ENCODE measurements around the gene CFH. TPM values are rescaled to one million over a fixed set of nuclear protein-coding genes. Genes with fewer than 3 reads are reported as not detected.
"Not testable (repeated sequence)": the region's sequence is repeated elsewhere in the genome, so short reads cannot be mapped to it uniquely, and the experiment has no call there.

Gene CFH
- total RNA-seq, 1 donor from 2014 or later: 108 TPM

GRCh38 chr1:196734006-196734405 lies 82.2 kb downstream of the CFH start:
- no peak overlapping the region for H3K4me3 ChIP-seq
- no peaks in the 10 kb centered on the region for H3K4me1 ChIP-seq
- no peak for TF ChIP-seq CTCF (IDR thresholded peaks at IDR 0.05)
- intact Hi-C loops (cut with DNase I): no loop called here
- H3K27ac ChIP-seq: no peak overlapping the region
- no peaks in the 10 kb centered on the region for H3K27me3 ChIP-seq
- peaks cover 0 to 4% of the 10 kb centered on the region in 2 donors for H3K36me3 ChIP-seq
- H3K9me3 ChIP-seq: no peaks in the 10 kb centered on the region
- DNase-seq (ENCODE audit: low spot score in 2 of 2): no peak

- H3K36me3 ChIP-seq: peaks cover 0 to 4% of the 10 kb centered on the region in 2 donors
- H3K9me3 ChIP-seq: no peaks in the 10 kb centered on the region
- no peaks in the 10 kb centered on the region for H3K27me3 ChIP-seq
- no peak overlapping the region for H3K27ac ChIP-seq
- no peak for DNase-seq (ENCODE audit: low spot score in 2 of 2)
- intact Hi-C loops (cut with DNase I): no loop called here
- no peak for TF ChIP-seq CTCF (IDR thresholded peaks at IDR 0.05)
- no peaks in the 10 kb centered on the region for H3K4me1 ChIP-seq
- no peak overlapping the region for H3K4me3 ChIP-seq
Observed at GRCh38 chr1:196734460-196734859, 82.6 kb downstream of the CFH start.

GRCh38 chr1:196738730-196739129 lies 86.9 kb downstream of the CFH start:
- no peaks in the 10 kb centered on the region for H3K27me3 ChIP-seq
- H3K4me3 ChIP-seq: no peak overlapping the region
- H3K4me1 ChIP-seq: no peaks in the 10 kb centered on the region
- no peaks in the 10 kb centered on the region for H3K9me3 ChIP-seq
- H3K36me3 ChIP-seq: peaks cover 0 to 4% of the 10 kb centered on the region in 2 donors
- no peak overlapping the region for H3K27ac ChIP-seq
- no peak for TF ChIP-seq CTCF (IDR thresholded peaks at IDR 0.05)
- intact Hi-C loops (cut with DNase I): no loop called here
- DNase-seq (ENCODE audit: low spot score in 2 of 2): no peak

- H3K9me3 ChIP-seq; H3K36me3 ChIP-seq; H3K27ac ChIP-seq; H3K4me1 ChIP-seq; H3K27me3 ChIP-seq; DNase-seq (ENCODE audit: low spot score in 2 of 2); intact Hi-C loops (cut with DNase I); H3K4me3 ChIP-seq: not testable (repeated sequence)
Observed at GRCh38 chr1:196743244-196743643, 91.4 kb downstream of the CFH start.

GRCh38 chr1:196765019-196765740 lies 113.3 kb downstream of the CFH start:
- intact Hi-C loops (cut with DNase I): loop anchor here (10.0 kb wide), 1 partner anchor 80 kb away; no protein-coding TSS in a partner anchor
- not testable (repeated sequence) for DNase-seq (ENCODE audit: low spot score in 2 of 2)

GRCh38 chr1:196769823-196770222 lies 118.0 kb downstream of the CFH start:
- intact Hi-C loops (cut with DNase I): loop anchor here (10.0 kb wide), 1 partner anchor 75 kb away; no protein-coding TSS in a partner anchor
- H3K4me1 ChIP-seq; H3K27me3 ChIP-seq; H3K9me3 ChIP-seq; H3K4me3 ChIP-seq; DNase-seq (ENCODE audit: low spot score in 2 of 2); H3K27ac ChIP-seq; H3K36me3 ChIP-seq: not testable (repeated sequence)

More at GRCh38 chr1:196765019-196765740, 113.3 kb downstream of the CFH start:
- H3K4me3 ChIP-seq, H3K27ac ChIP-seq, H3K9me3 ChIP-seq, H3K27me3 ChIP-seq, H3K4me1 ChIP-seq, H3K36me3 ChIP-seq: not testable (repeated sequence)

- no peak for TF ChIP-seq CTCF (IDR thresholded peaks at IDR 0.05)
- no peak overlapping the region for H3K4me3 ChIP-seq
- intact Hi-C loops (cut with DNase I): no loop called here
- no peak for DNase-seq (ENCODE audit: low spot score in 2 of 2)
- no peaks in the 10 kb centered on the region for H3K36me3 ChIP-seq
- no peaks in the 10 kb centered on the region for H3K9me3 ChIP-seq
- H3K27me3 ChIP-seq: no peaks in the 10 kb centered on the region
- no peak overlapping the region for H3K27ac ChIP-seq
- no peaks in the 10 kb centered on the region for H3K4me1 ChIP-seq
Observed at GRCh38 chr1:196773713-196774112, 121.9 kb downstream of the CFH start.

All from ascending aorta (tissue), 2 donors.